ENCODE measurements around the gene KIF5C.
"Not testable (repeated sequence)": the region's sequence is repeated elsewhere in the genome, so short reads cannot be mapped to it uniquely, and the experiment has no call there.

KIF5C gene

DNA sequence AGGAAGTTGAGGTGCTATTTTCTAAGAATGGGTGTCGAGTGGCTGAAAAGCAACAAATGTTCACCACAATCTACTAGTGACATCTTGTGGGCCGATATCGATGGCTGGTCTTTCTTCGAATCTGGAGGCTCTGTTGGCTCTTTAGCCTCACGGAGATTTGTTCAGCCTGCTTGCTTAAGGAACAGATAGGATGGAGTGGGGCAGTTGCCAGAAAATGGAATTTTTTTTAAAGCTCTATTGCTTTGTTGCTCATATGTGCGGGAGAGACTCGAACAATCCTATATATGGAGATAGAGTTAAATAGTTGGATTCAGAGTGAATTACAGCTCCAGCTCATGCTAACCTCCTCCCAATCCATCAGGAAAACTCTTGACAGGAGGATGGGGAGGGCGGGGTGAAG is 92.6 kb downstream of the KIF5C start:
- DNase-seq: no peak

GRCh38 chr2:148968301-148968700 is 93.3 kb downstream of the KIF5C start:
- no peak for DNase-seq

DNA sequence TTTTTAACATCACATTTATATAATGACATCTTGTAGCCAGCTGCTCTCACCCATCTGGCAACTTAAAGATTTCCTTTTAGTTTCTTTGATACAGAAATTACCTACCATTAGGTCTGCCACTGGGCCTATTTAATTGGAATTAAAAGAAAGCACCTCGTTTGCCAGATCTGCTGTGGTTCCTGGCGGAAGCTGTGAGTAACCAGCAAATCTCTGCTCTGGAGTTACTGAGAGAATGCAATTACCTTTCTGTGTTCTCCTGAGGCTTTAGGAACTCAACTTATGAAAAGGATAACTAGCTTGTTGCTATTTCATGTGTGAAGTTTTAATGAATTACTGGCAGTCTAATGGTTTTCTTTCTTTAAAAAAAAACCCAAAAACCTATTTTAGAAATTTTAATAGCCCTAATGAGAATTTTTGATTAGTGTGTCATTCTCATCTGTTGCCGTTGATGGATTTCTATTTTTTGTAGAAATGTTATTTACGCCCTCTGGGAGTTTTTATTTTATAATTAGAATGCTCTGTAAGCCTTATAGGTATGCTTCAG is 93.8 kb downstream of the KIF5C start:
- DNase-seq: no peak

DNA sequence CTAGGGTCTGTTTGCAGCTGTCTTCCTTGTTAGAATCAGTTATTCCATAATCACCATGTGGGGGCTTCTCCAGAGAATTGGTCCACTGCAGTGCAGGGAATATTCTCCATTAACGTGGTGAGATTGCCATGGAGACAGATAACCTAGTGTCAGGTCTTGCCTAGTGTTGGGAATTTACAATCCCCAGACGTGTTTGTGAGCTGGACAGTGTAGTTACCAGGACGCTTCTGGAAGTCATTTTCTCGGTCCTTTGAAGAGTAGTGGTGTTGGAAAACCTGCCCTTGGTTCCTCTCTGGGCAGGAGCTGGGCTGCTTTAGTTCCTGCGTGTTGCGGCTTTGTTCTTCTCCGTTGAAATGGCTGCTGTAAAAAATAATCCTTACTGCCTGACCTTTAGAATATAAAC is 94.6 kb downstream of the KIF5C start:
- DNase-seq: no peak

- DNase-seq: no peak
These were observed 95.4 kb downstream of the KIF5C start for GRCh38 chr2:148970385-148970784.

- no peak for DNase-seq
These were observed 96.5 kb downstream of the KIF5C start for GRCh38 chr2:148971547-148971946.

- no peak for DNase-seq
These were observed 99.1 kb downstream of the KIF5C start for GRCh38 chr2:148974095-148974494.

- DNase-seq: no peak
These were observed 103.1 kb downstream of the KIF5C start for GRCh38 chr2:148978026-148978685.

- DNase-seq: no peak
These were observed 103.7 kb downstream of the KIF5C start for GRCh38 chr2:148978706-148979105.

DNA sequence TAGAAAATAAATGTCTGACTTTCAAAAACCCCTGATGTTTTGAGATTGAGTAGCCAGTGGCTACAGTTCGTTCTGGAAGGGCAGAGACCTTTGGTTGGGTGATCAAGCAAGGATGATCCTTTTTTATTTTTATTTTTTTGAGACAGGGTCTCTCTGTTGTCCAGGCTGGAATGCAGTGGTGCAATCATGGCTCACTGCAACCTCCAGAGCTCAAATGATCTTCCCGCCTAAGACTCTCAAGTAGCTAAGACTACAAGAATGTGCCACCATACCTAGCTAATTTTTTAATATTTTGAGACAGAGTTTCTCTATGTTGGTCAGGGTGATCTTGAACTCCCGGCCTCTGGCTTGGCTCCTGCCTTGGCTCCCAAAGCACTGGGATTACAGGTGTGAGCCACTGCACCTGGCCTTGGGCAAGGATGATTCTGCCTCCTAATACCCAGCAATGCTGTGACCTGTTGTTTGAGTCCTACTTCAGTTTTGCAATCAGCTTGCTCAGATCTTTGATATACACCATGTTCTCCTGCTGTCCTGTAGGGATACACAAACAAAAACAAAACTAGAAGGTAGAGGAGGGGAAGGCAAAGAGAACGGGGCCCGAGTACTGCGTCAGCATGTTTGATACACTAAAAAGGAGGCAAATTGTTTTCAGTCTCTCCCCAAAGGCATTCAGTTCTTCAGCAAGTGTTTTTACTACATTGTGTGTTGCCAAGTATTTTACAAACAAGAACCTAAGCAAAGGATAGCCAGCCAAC is 104.3 kb downstream of the KIF5C start:
- no peak for DNase-seq

DNA sequence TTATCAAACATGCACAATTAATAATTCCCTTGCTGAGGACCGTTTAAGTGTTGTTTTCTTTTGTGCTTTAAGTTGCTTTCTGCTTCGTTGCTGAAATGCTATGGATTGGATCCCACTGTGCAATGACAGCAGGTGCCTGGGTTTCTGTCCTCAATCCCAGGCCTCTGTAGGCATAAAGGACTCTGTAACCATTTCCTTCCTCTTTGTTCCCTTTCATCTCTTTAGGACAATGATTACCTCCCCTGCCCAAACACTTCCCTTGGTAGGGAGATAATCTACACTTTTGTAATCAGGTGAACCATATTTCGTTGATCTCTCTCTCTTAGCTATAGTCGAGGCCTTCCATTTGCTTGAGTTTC is 104.9 kb downstream of the KIF5C start:
- no peak for DNase-seq

GRCh38 chr2:148980496-148980895 is 105.5 kb downstream of the KIF5C start:
- DNase-seq: not testable (repeated sequence)

DNA sequence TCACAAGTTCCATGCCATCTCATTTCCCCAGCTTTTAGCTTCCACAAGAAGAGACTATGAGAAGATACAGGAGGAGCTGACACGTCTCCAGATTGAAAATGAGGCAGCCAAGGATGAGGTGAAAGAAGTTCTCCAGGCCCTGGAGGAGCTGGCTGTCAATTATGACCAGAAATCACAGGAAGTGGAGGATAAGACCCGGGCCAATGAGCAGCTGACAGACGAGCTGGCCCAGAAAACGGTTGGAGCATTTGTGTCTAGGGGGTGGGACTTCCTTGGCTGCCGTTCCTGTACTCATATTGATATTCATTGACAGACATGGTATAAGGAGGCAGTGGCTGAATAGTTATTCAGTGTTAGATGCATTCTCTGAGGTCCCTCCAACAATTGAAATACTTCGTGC is 106.3 kb downstream of the KIF5C start:
- no peak for DNase-seq

- DNase-seq: no peak
These were observed 106.8 kb downstream of the KIF5C start for GRCh38 chr2:148981781-148982180.

- DNase-seq: no peak
These were observed 107.3 kb downstream of the KIF5C start for GRCh38 chr2:148982282-148982681.

GRCh38 chr2:148983896-148984295 is 108.9 kb downstream of the KIF5C start:
- no peak for DNase-seq

GRCh38 chr2:148984449-148984848 is 109.4 kb downstream of the KIF5C start:
- no peak for DNase-seq

DNA sequence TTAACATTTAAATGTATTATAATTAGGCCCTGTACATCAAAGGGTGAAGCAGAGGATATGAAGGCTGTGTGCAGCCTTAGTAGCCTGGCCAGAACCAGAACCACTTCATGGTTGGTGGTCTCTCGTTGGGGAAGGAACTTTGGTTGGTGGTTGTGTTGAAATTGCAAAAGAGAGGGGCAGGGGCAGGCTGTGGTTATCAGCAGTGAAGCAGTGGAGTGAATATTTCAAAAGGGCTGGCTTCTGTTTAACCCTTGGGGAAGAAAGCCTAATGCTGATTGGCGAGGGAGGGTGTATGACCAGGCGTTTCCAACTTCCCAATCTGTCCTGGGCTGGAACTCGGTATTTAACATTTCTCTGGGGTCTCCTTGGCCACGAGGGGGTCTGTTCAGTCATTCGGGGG is 112.3 kb downstream of the KIF5C start:
- no peak for DNase-seq

- no peak for DNase-seq
These were observed 113.3 kb downstream of the KIF5C start for GRCh38 chr2:148988337-148988736.

GRCh38 chr2:148989882-148990493 is 115.0 kb downstream of the KIF5C start:
- no peak for DNase-seq

GRCh38 chr2:148990968-148991367 is 115.9 kb downstream of the KIF5C start:
- DNase-seq: no peak

- DNase-seq: no peak
These were observed 117.4 kb downstream of the KIF5C start for GRCh38 chr2:148992448-148992847.

DNA sequence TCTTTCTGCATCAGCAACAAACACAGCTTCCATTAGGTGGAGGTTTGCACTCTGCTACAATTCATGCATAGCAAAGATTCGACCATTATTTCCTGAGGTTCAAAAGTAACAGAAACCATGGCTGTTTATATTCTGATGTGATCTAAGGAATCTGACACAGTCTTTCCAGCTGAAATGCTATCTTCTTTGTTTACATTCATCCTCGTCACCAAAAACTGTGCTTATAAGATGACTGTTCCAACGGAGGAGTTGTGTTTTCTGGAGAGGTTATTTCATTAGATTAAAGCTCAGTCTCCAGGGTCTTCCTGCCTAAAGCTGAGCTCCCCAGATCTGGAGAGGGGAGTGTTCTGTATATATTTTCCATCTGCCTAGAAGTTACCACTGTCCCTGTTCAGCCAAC is 118.3 kb downstream of the KIF5C start:
- DNase-seq: no peak

GRCh38 chr2:148994341-148994740 is 119.3 kb downstream of the KIF5C start:
- no peak for DNase-seq
